Brain microvascular endothelial cell (primary cell): ENCODE results near the gene SLC25A47.

Source experiments
- DNase-seq: peaks from one replicate; pipeline ENCODE4 v3.0.0-alpha.2; 2020
- H3K27ac ChIP-seq: fragments of 250-450 bp; sonication (Bioruptor Pico); 2 replicates; pipeline ENCODE4 v1.5.1; 2020; ENCODE audit warnings: mild to moderate bottlenecking, moderate library complexity
- H3K27me3 ChIP-seq: fragments of 250-450 bp; sonication (Bioruptor Pico); replicated peaks from 2 replicates; pipeline ENCODE4 v1.5.1; 2020; ENCODE audit warnings: mild to moderate bottlenecking
- H3K36me3 ChIP-seq: fragments of 250-450 bp; sonication (Bioruptor Pico); replicated peaks from 2 replicates; pipeline ENCODE4 v1.5.1; 2020; ENCODE audit warnings: mild to moderate bottlenecking
- H3K4me3 ChIP-seq: 2 replicates; pipeline ENCODE4 v1.5.1; 2011; ENCODE audit warnings: low read depth, mild to moderate bottlenecking, control low read depth, low read length, moderate library complexity
- CTCF ChIP-seq: IDR thresholded peaks from 2 replicates; pipeline ENCODE4 v1.5.1; 2011; ENCODE audit warnings: low read depth, mild to moderate bottlenecking, moderate library complexity, low read length, control low read depth, inconsistent platforms; ENCODE audit errors: missing control alignments
- in situ Hi-C: cut with HindIII; loops from 2 replicates; pipeline ENCODE4 v1.10.0; 2017; ENCODE audit warnings: low sequenced_read_pairs, low pct_ligation_motif_present

Gene SLC25A47

GRCh38 chr14:100328495-100329163 lies 5.5 kb downstream of the SLC25A47 start:
- Histone ChIP-seq H3K27me3 (no peaks in the 10 kb centered on the region), H3K36me3 (peaks cover 7% of the 10 kb centered on the region), H3K27ac (no peak overlapping the region), H3K4me3 (no peak overlapping the region)
- no peak for DNase-seq
- no peak for TF ChIP-seq CTCF
- in situ Hi-C loops = no loop called here

GRCh38 chr14:100329233-100330006 lies 6.3 kb downstream of the SLC25A47 start:
- DNase-seq = no peak
- TF ChIP-seq CTCF = no peak
- in situ Hi-C loops = no loop called here
- Histone ChIP-seq H3K27ac (no peak overlapping the region), H3K4me3 (no peak overlapping the region), H3K36me3 (peaks cover 11% of the 10 kb centered on the region), H3K27me3 (no peaks in the 10 kb centered on the region)

DNA sequence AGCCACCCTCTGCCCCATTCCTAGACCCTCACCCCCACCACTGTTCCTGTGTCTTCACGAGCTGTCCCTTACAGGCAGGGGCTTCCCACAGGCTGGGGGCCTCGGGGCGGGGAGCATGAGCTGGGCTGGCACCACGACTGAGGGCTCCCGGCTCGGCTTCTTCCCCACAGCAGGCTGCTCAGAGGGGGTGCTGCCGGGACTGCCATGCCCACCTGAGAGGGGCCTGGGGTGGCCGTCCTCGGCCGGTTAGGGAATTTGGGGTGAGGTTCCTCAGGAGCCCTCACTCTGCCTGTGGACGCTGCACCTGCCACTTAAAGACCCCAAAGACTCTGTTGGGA lies 6.8 kb downstream of the SLC25A47 start:
- H3K36me3 ChIP-seq = peaks cover 16% of the 10 kb centered on the region
- no peak overlapping the region for H3K4me3 ChIP-seq
- no peak for DNase-seq
- H3K27ac ChIP-seq = no peak overlapping the region
- TF ChIP-seq CTCF = no peak
- in situ Hi-C loops = no loop called here
- no peaks in the 10 kb centered on the region for H3K27me3 ChIP-seq

GRCh38 chr14:100330388-100330931 lies 7.3 kb downstream of the SLC25A47 start:
- H3K27me3 ChIP-seq = no peaks in the 10 kb centered on the region
- no peak for DNase-seq
- no peak overlapping the region for H3K4me3 ChIP-seq
- TF ChIP-seq CTCF = no peak
- in situ Hi-C loops = no loop called here
- H3K36me3 ChIP-seq = peaks cover 20% of the 10 kb centered on the region
- no peak overlapping the region for H3K27ac ChIP-seq

GRCh38 chr14:100332071-100332639 lies 9.0 kb downstream of the SLC25A47 start:
- DNase-seq = no peak
- Histone ChIP-seq H3K27ac (no peak overlapping the region), H3K4me3 (no peak overlapping the region), H3K27me3 (no peaks in the 10 kb centered on the region), H3K36me3 (peaks cover 31% of the 10 kb centered on the region)
- in situ Hi-C loops = no loop called here
- TF ChIP-seq CTCF = no peak
